Adrenal gland (tissue), 12 donors: Measurements from ENCODE around the gene OR5C1. TPM values are rescaled to one million over a fixed set of nuclear protein-coding genes. Genes with fewer than 3 reads are reported as not detected.

ENCODE experiments used
- DNase-seq, 7 donors: peaks; one replicate each; pipeline ENCODE4 v3.0.0-alpha.2; 2019 to 2020
- H3K27ac ChIP-seq, 5 donors: fragments of 200-600 bp; sonication (generic) in 4 of 5; 1 replicate in 3 of 5; 2 replicates in 2 of 5; pipeline versions ENCODE4 v1.5.1 to v1.8.0; 2016 to 2020; ENCODE audit warnings: mild to moderate bottlenecking in 1 of 5
- H3K27me3 ChIP-seq: fragments of 200-600 bp; 2 replicates; pipeline ENCODE4 v1.8.0; 2021
- H3K36me3 ChIP-seq, 2 donors: fragments of 200-600 bp; replicated peaks in 1 of 2; 1 replicate in 1 of 2; 2 replicates in 1 of 2; pipeline versions ENCODE4 v1.5.1 to v1.8.0; 2018 to 2022
- H3K4me1 ChIP-seq, 2 donors: fragments of 200-600 bp; replicated peaks in 1 of 2; 1 replicate in 1 of 2; 2 replicates in 1 of 2; pipeline versions ENCODE4 v1.5.1 to v1.8.0; 2018 to 2021
- H3K4me3 ChIP-seq, 4 donors: fragments of 200-600 bp; sonication (generic) in 3 of 4; one replicate each; pipeline ENCODE4 v1.5.1; 2016 to 2018
- H3K9me3 ChIP-seq, 3 donors: fragments of 200-600 bp; sonication (generic) in 1 of 3; replicated peaks in 1 of 3; 1 replicate in 2 of 3; 2 replicates in 1 of 3; pipeline versions ENCODE4 v1.5.1 to v1.8.0; 2016 to 2021
- POLR2A ChIP-seq, 2 donors: fragments of 450-650 bp; IDR thresholded peaks; one replicate each; pipeline ENCODE4 v1.6.1; 2017; ENCODE audit warnings: antibody characterized with exemption in 2 of 2, mild to moderate bottlenecking in 2 of 2, moderate library complexity in 1 of 2
- WGBS, 4 donors: extraction: QIAGEN DNeasy Blood & Tissue Kit in 2 of 4; methylation state at CpG; one replicate each; pipeline versions ENCODE4 v1.1.5 to v1.1.7; 2013 to 2017; 5-methylcytosine and 5-hydroxymethylcytosine counted together
- intact Hi-C, 2 donors: fragments of 100-400 bp; cut with DNase I; formaldehyde crosslinking; loops; one replicate each; pipeline versions ENCODE4 v1.14.1 to v1.15.0; 2022 to 2023
- polyA plus RNA-seq, 3 donors: library from polyadenylated mRNA; stranded (reverse); fragments of 200-250 nt in 2 of 3; fragments of 350-450 nt in 1 of 3; fragmentation: Illumina TruSeq in 1 of 3; extraction: RNeasy Lipid Tissue Mini Kit (QIAGEN cat#74804) in 1 of 3; gene quantifications; one replicate each; pipeline ENCODE4 v1.2.3, GENCODE V29; 2013 to 2014
- total RNA-seq, 9 donors: library from RNA; depleted of rRNA in 4 of 9; stranded (reverse); fragments of >200 nt in 4 of 9; fragments of 120-200 nt in 1 of 9; fragmentation: NEBNext Ultra II Directional in 1 of 9; extraction: Animal tissue kit (Norgen Biotek cat#: 25700) in 1 of 9; gene quantifications; one replicate each; pipeline versions ENCODE4 v1.1.0 to v1.2.4, GENCODE V29; 2013 to 2023
- TF ChIP-seq, protein P1 (sequence below), 6 experiments: fragments of 450-650 bp in 4 of 6; fragments of 200-600 bp in 2 of 6; sonication (generic) in 1 of 6; IDR thresholded peaks; 1 replicate in 5 of 6; 2 replicates in 1 of 6; pipeline versions ENCODE4 v1.5.1 to v1.8.0; 2016 to 2021; ENCODE audit warnings: antibody characterized with exemption in 6 of 6, mild to moderate bottlenecking in 2 of 6, moderate library complexity in 1 of 6
- donor health status: healthy with polysubstance abuse.
- donor health status: Bipolar disorder and iron deficiency.
- donor health status: DM: yes; HTN: yes; CAD: no.
- donor health status: DM: no; HTN: no; CAD: no.
- donor health status: DM: no; HTN: no; CAD: no.
- donor health status: DM: yes; HTN: yes; CAD: no.

The OR5C1 gene
- total and polyA plus RNA-seq, 12 donors: not detected

GRCh38 chr9:122777052-122777451 lies 11.7 kb upstream of the OR5C1 start:
- TF ChIP-seq, protein P1, sequence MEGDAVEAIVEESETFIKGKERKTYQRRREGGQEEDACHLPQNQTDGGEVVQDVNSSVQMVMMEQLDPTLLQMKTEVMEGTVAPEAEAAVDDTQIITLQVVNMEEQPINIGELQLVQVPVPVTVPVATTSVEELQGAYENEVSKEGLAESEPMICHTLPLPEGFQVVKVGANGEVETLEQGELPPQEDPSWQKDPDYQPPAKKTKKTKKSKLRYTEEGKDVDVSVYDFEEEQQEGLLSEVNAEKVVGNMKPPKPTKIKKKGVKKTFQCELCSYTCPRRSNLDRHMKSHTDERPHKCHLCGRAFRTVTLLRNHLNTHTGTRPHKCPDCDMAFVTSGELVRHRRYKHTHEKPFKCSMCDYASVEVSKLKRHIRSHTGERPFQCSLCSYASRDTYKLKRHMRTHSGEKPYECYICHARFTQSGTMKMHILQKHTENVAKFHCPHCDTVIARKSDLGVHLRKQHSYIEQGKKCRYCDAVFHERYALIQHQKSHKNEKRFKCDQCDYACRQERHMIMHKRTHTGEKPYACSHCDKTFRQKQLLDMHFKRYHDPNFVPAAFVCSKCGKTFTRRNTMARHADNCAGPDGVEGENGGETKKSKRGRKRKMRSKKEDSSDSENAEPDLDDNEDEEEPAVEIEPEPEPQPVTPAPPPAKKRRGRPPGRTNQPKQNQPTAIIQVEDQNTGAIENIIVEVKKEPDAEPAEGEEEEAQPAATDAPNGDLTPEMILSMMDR (IDR thresholded peaks at IDR 0.05): no peak
- no peak for TF ChIP-seq POLR2A (IDR thresholded peaks at IDR 0.05)

DNA sequence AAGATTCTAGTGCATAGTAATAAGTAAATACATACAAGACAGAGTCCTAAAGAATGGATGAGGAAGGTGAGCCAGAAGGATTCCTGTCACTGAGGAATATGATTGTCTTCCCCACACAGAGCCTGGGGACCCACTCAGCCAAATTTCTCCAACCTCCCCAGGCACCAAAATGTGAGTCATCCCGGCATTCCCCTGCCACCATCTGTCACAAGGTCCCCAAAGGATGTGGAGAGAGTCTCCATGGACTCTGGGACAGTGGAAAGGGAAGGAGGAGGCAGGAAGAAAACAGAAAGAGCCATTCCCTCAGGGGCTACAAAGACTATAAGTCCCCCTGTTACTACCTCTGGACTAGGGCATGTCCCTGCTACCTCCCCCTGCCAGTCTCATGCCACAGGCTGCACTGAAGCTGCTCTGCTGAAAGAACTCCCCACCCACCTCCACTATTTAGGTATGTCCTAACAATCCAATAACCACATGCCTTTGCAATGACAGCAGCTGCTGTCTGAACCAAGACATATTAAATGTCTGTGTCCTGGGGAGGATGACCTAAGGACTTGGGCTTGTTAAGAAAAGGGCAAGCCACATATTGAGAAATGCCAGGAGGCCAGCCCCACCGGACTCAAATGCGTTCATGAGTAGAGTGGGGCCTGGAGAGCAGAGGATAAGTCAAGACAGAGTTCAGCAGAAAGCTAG lies 10.7 kb upstream of the OR5C1 start:
- intact Hi-C loops: no loop called here
- no peak for DNase-seq
- Histone ChIP-seq H3K4me1 (no peaks in the 10 kb centered on the region), H3K9me3 (no peaks in the 10 kb centered on the region), H3K27ac (no peak overlapping the region), H3K27me3 (no peaks in the 10 kb centered on the region), H3K4me3 (no peak overlapping the region), H3K36me3 (no peaks in the 10 kb centered on the region)
- 59 to 75% (median 68%) methylated on average over 3 of the region's 3 CpGs for WGBS, 4 donors
- TF ChIP-seq, protein P1 (IDR thresholded peaks at IDR 0.05): no peak
- no peak for TF ChIP-seq POLR2A (IDR thresholded peaks at IDR 0.05)

More at GRCh38 chr9:122777052-122777451, 11.7 kb upstream of the OR5C1 start:
- WGBS, 4 donors: 75 to 84% (median 79%) methylated on average over 8 of the region's 8 CpGs
- Histone ChIP-seq H3K4me3 (no peak overlapping the region), H3K27ac (no peak overlapping the region), H3K27me3 (no peaks in the 10 kb centered on the region), H3K4me1 (no peaks in the 10 kb centered on the region), H3K9me3 (no peaks in the 10 kb centered on the region), H3K36me3 (no peaks in the 10 kb centered on the region)
- intact Hi-C loops: no loop called here
- DNase-seq: no peak

GRCh38 chr9:122779181-122779580 lies 9.6 kb upstream of the OR5C1 start:
- intact Hi-C loops: no loop called here
- Histone ChIP-seq H3K9me3 (no peaks in the 10 kb centered on the region), H3K4me1 (no peaks in the 10 kb centered on the region), H3K27ac (no peak overlapping the region), H3K4me3 (no peak overlapping the region), H3K36me3 (no peaks in the 10 kb centered on the region), H3K27me3 (no peaks in the 10 kb centered on the region)
- TF ChIP-seq, protein P1 (IDR thresholded peaks at IDR 0.05): no peak
- no peak for TF ChIP-seq POLR2A (IDR thresholded peaks at IDR 0.05)
- WGBS, 4 donors: 74 to 81% (median 75%) methylated on average over 3 of the region's 3 CpGs
- DNase-seq: no peak

- Histone ChIP-seq H3K9me3 (no peaks in the 10 kb centered on the region), H3K4me3 (no peak overlapping the region), H3K4me1 (no peaks in the 10 kb centered on the region), H3K27me3 (no peaks in the 10 kb centered on the region), H3K27ac (no peak overlapping the region), H3K36me3 (no peaks in the 10 kb centered on the region)
- DNase-seq: no peak
- TF ChIP-seq POLR2A (IDR thresholded peaks at IDR 0.05): no peak
- TF ChIP-seq, protein P1 (IDR thresholded peaks at IDR 0.05): no peak
- 56 to 62% (median 60%) methylated on average over 4 of the region's 4 CpGs for WGBS, 4 donors
- intact Hi-C loops: no loop called here
These were observed 8.7 kb upstream of the OR5C1 start for GRCh38 chr9:122780026-122780425.
